H54 (cell line): ENCODE results near the gene MT1M.
"Not testable (repeated sequence)": the region's sequence is repeated elsewhere in the genome, so short reads cannot be mapped to it uniquely, and the experiment has no call there.

ENCODE experiments used
- DNase-seq: peaks from one replicate; pipeline ENCODE4 v3.0.0; 2011; ENCODE audit warnings: low spot score, mixed read lengths; ENCODE audit not compliant: insufficient read length
- FAIRE-seq: peaks from 3 replicates; lab custom pipeline; 2011; peaks lifted over from hg19 to GRCh38; lab: Jason Lieb, UNC
- POLR2A ChIP-seq: IDR thresholded peaks from 2 replicates; pipeline ENCODE4 v1.6.1; 2011; ENCODE audit warnings: low read depth, mild to moderate bottlenecking, low read length

MT1M gene

DNA sequence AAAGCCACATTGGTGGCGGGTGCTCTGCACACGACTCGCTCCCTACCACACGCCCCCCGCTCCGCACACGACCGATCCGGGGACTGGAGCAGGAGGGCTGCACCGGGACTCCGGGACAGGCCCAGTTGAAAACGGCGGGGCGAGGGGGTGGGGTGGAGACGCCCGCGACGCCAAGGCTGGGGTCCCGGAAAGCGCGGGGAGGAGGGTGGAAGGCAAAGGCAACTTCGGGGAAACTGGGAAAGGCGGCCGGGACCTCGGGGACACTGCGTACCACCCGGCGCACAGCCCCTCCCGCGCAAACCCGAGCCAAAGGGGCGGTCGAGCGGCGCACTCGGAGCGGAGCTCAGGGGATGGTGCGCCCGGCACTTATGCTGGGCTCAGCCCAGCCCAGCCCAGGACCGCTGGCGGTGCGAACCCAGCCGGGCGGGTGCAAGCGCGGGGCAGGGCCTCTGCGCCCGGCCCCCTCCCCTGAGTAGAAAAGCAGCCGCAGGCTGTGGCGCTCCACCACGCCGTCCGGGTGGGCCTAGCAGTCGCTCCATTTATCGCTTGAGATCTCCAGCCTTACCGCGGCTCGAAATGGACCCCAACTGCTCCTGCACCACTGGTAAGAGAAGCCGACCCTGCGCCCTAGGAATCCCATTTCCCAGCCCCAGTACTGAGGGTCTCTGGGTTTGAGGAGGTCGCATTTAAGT lies at the start of gene MT1M:
TSS of gene MT1M (plus strand) at position 504 of the 692 bp plus-strand sequence. CDS start at position 577, 73 bp downstream.
- FAIRE-seq (no peak), DNase-seq (no peak)
- no peak for TF ChIP-seq POLR2A

DNA sequence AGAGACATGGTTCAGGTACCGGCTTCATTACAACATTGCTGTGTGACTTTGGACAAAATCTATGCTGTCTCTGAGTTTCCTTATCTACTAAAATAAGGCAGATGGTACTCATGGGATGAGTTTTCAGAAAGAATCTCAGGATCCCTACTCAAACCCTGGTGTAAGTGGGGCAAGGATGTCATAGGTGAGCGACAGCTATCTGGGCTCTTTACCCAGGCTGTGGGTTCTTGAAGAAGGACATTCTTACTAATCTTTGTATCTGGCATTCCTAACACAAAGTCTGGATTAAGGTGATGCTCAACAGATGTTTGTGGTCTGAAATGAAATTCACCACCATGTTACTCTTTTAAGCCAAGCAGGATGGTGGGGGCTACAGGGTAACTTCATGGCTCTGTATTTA lies 49.5 kb upstream of the MT1M start:
- DNase-seq, FAIRE-seq: not testable (repeated sequence)

DNA sequence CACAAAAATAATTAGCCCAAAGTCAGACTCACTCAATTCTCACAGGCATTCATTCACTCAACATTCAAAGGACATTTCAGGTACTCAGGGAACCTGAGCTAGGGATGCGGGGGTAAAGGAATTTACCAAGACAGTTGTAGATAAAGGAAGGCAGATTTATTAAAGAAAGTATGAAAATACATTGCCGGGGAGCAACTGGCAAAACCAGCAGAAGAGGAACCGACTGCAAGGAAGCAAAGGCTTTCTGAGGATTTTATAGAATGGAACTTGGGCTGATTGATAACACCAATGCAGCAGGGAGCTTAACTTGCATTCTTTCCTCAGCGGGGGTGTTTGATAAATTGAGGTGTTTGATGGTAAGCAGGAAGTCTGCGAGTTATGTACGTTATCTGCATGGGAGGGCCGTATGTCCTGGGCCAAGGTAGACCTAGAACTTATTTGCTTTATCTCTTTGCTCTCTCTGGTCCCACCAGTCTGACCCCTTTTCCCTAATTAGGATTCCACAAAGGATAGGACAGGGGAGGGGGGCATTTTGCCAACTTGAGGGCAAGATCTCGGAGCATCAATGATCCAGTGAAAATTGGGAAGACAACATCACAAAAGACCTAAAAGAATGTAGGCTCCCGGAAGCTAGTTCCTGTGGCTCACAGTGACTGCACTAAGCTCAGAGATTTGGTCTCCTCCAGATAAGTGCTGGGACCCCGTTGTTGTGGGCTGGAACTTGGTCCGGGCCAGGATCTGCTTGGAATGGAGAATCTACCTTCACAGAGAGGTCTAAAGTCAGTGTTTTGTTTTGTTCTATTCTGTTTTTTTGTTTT lies 48.9 kb upstream of the MT1M start:
- no peak for DNase-seq
- no peak for TF ChIP-seq POLR2A
- FAIRE-seq: no peak

DNA sequence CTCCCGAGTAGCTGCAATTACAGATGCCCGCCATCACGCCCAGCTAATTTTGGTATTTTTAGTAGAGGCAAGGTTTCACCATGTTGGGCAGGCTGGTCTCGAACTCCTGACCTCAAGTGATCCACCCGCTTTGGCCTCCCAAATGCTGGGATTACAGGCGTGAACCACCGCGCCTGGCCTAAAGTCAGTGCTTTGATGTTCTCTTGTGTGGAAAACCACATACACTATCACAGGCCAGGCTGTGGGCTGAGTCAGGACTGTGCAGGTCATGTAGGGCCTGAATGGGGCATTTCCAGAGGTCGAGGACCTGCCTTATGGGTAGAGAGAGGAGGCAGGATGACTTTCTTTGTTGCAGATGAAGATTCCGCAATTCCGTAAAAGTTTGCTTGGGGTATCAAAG lies 48.2 kb upstream of the MT1M start:
- FAIRE-seq: no peak
- DNase-seq: no peak
- TF ChIP-seq POLR2A: no peak

DNA sequence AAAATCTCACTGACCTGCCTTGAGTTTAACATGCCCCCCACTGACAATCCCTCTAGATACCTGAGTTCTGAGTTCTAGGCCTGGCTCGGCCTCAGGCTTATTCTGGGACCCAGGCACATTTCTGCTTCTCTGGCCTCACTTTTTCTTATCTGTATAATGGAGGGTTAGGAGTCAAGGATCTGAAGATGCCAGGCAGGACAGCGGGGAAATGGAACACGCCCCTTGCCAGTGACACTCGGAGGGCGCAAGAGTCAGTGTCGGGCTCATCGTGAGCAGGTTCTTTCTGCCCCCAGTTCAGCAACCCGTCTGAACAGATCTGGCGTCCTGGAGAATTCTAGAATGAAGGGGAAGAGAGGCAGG lies 43.7 kb upstream of the MT1M start:
- no peak for DNase-seq
- no peak for TF ChIP-seq POLR2A
- FAIRE-seq: no peak

DNA sequence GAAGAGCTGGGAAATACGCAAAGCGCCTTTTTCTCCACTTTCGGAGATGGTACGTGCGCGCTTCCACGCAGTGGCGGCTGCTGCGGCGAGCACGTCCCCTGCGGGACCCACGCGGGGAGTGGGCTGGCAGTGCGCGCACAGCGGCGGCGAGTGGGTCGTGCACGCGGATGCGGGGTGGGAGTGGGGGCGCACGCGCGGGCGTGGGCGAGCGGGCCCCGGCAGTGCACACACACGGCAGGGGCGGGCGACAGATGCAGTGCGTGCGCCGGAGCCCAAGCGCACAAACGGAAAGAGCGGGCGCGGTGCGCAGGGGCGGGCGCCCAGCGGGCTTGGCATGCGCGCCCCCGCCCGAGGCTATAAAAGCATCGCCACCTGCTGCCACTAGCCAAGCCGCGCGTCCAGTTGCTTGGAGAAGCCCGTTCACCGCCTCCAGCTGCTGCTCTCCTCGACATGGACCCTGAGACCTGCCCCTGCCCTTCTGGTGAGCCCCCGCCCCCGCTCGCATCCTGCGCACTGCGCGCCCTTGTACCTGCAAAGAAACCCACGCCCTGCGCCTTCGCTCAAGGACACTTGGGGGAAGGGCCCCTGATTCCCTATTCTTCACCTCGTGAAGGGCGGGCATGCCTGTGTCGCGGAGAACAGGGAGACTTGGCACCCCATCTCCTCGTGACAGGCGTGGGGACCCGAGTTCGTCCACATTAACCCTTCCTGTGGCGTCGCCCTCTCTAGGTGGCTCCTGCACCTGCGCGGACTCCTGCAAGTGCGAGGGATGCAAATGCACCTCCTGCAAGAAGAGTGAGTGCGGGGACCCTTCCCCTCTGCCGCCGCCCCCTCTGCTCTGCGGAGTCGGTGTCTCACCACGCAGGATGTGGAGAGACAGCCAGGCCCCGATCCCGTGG lies 43.1 kb upstream of the MT1M start, which contains the start of gene MT3:
TSS of gene MT3 (plus strand) at position 388 of the 899 bp plus-strand sequence. CDS start at position 451, 63 bp downstream.
- no peak for DNase-seq
- no peak for TF ChIP-seq POLR2A
- FAIRE-seq: no peak

DNA sequence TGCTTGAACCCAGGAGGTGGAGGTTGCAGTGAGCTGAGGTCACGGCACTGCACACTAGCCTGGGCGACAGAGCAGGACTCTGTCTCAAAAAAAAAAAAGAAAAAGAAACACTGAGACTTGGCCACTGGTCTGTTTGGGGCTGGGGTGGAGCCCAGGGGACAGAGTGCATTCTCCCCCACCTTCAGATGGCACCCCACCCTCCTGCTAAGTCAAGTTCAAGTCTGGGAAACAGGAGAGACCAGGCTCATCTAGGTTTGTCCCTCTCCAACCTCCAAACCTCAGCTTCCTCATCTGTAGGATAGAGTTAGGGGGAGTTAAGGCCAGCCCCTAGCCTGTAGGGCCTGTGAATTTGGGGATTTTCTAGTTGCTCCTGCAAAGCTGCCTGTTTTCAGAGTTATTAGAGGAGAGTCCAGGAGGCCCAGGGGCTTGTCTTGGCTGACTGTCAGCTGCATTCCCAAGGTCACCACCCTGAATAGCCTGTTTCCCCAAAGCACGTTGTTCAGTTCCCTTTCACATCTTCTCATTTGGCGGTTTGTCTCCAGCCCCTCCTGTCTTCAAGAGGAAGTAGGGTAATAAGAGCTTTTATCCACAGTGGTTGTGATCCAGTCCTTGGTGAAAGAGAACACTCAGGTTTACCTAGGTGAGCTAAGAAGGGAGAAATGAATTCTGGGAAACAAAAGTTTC lies 40.9 kb upstream of the MT1M start:
- DNase-seq (no peak), FAIRE-seq (no peak)
- TF ChIP-seq POLR2A: no peak

DNA sequence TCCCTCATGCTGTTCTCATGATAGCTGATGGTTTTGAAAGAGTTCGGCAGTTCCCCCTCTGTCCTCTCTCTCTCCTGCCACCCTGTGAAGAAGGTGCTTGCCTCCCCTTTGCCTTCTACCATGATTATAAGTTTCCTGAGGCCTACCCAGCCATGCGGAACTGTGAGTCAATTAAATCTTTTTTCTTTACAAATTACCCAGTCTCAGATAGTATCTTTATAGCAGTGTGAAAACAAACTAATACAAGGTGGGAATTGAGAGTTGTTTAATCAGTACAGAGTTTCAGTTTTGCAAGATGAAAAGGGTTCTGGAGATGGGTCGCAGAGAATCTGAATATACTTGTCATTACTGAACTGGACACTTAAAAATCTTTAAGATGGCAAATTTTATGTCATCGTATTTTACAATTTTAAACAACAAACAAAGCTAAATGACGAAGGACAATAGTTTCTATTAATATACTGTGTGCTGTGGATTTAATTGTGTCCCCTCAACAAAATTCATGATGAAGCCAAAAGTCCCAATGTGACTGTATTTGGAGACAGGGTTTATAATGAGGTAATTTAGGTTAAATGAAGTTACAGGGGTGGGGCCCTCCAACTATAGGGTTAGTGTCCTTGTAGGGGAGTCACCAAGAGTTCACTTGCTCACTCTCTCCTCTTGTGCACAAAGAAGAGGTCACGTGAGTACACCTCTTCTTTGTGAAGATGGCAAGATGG lies 38.7 kb upstream of the MT1M start:
- TF ChIP-seq POLR2A: no peak
- FAIRE-seq: no peak
- no peak for DNase-seq

DNA sequence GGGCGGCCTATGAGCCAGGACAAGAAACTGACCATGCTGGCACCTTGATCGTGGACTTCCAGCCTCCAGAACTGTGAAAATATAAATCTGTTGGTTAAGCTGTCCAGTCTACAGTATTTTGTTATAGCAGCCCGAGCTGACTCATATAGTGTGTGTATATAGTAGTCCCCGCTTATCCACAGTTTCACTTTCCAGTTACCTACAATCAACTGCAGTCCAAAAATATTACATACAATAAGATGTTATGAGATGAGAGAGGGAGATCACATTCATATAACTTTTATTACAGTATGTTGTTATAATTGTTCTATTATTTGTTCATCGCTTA lies 38.2 kb upstream of the MT1M start:
- no peak for DNase-seq
- no peak for FAIRE-seq
- no peak for TF ChIP-seq POLR2A

DNA sequence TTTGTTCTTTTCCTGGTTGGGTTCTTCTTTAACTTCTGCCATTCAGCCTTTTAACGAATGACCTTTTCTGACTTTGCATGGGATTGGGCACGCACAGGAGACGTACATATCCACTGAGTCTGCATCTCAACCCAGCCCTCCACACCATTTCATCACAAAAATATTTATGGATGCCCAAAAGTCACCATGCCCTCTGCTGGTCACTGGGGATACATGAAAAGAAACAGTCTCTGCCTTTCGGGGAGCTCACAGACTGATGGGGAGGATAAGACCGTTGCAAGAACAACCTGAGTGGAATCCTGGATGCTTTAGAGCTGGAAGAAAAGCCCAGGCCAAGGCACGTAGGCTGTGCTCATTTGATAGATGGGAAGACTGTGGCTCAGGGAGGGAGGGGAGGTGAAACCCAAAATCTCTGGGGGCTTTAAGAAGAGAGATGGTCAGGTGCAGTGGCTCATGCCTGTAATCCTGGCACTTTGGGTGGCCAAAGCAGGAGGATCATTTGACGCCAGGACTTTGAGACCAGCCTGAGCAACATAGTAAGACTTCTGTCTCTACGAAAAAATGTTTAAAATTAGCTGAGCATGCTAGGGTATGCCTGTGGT lies 32.0 kb upstream of the MT1M start:
- DNase-seq (peak; percentile 55), FAIRE-seq (peak; percentile 71)
- TF ChIP-seq POLR2A: no peak

DNA sequence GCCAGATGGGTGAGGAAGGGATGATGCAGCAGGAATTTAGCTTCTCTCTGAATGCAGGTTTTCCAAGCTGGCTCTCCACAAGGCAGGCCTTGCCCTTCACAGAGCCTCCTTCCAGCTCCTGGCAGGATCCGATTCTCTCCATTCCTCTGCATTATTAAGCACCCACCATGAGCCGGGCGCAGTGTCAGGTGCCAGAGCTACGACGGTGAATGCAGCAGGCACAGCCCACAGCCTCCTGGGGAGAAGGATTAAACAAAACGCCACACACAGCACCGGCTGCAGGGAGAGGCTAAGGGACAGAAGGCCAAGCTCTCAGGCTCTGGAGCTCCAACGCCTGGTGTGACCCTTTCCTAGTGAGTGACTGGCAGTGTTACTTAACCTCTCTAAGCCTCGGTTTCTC lies 31.1 kb upstream of the MT1M start:
- DNase-seq (no peak), FAIRE-seq (no peak)
- TF ChIP-seq POLR2A: no peak

DNA sequence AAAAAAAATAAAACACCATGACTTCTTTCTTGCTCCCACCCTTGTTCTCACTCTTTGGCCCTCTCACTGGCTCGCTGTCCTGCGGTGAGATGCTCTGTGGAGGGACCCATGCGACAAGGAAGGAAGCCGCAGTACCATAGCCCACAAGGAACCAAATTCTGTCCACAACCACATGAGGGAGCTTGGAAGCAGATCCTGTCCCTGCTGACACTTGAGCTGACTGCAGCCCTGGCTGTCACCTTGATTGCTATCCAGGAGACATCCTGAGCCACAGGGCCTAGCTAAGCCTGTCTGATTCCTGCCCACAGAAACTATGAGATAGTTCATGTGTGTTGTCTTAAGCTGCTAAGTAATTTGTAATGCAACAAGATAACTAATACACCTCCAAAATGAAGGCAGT lies 28.9 kb upstream of the MT1M start:
- DNase-seq (no peak), FAIRE-seq (no peak)
- no peak for TF ChIP-seq POLR2A
